T-helper 2 cell treated with Interferon-gamma antibody and Interleukin-4, amounts not matched to agents 5 μg/mL and 100 μg/mL, for 36 hours (primary cell): ENCODE results near the gene IGFBPL1.
"Not testable (repeated sequence)": the region's sequence is repeated elsewhere in the genome, so short reads cannot be mapped to it uniquely, and the experiment has no call there.

Experiments
- DNase-seq: peaks from one replicate; pipeline ENCODE4 v3.0.0; 2021; ENCODE audit warnings: low spot score
- H3K27ac Mint-ChIP-seq: one replicate; pipeline ENCODE4 v1.8.0; 2021; ENCODE audit warnings: mild to moderate bottlenecking, mixed read lengths
- H3K27me3 Mint-ChIP-seq: one replicate; pipeline ENCODE4 v1.8.0; 2021; ENCODE audit warnings: low read depth, mixed read lengths
- H3K36me3 Mint-ChIP-seq: one replicate; pipeline ENCODE4 v1.8.0; 2021; ENCODE audit warnings: low read depth, mixed read lengths
- H3K4me1 Mint-ChIP-seq: one replicate; pipeline ENCODE4 v1.8.0; 2021; ENCODE audit warnings: low read depth, mixed read lengths
- H3K4me3 Mint-ChIP-seq: one replicate; pipeline ENCODE4 v1.8.0; 2022; ENCODE audit warnings: mild to moderate bottlenecking, moderate library complexity, mixed read lengths
- H3K9me3 Mint-ChIP-seq: one replicate; pipeline ENCODE4 v1.8.0; 2021; ENCODE audit warnings: mixed read lengths

Gene IGFBPL1, protein sequence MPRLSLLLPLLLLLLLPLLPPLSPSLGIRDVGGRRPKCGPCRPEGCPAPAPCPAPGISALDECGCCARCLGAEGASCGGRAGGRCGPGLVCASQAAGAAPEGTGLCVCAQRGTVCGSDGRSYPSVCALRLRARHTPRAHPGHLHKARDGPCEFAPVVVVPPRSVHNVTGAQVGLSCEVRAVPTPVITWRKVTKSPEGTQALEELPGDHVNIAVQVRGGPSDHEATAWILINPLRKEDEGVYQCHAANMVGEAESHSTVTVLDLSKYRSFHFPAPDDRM

DNA sequence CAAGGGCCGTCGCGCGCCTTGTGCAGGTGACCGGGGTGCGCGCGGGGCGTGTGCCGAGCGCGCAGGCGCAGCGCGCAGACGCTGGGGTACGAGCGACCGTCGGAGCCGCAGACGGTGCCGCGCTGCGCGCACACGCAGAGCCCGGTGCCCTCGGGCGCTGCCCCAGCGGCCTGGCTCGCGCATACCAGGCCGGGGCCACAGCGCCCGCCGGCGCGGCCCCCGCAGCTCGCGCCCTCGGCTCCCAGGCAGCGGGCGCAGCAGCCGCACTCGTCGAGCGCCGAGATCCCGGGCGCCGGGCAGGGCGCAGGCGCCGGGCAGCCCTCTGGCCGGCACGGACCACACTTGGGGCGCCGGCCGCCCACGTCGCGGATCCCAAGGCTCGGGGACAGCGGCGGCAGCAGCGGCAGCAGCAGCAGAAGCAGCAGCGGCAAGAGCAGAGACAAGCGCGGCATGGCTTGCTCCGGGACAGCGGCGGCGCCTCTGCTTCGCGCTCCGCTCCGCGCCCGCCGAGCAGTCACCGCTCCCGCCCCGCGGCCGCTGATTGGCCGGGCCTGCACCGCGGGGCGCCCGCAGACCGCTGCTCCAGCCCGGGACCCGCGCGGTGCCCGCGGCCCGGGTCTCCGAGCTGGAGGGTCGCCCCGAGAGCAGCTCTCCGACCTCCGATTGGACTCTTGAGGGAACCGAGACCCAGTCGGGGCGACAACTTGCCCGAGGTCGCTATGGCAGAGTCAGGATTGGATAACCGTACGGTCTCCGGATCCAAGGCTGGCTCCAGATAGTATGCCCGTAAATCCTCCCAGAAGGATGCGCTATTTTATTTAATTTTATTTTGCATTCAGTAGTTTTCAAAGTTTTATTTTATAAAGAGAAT lies at the start of gene IGFBPL1:
TSS of gene IGFBPL1 (minus strand) at position 482 of the 871 bp plus-strand sequence. CDS start at position 452, 30 bp downstream.
- Mint-ChIP-seq H3K27me3 (peaks cover 48% of the 10 kb centered on the region), H3K27ac (no peak within 1 kb of the TSS), H3K4me3 (peak within 1 kb of the TSS; percentile 30), H3K4me1 (no peaks in the 10 kb centered on the region), H3K9me3 (no peaks in the 10 kb centered on the region), H3K36me3 (no peaks in the 10 kb centered on the region)
- DNase-seq: peak; percentile 11

DNA sequence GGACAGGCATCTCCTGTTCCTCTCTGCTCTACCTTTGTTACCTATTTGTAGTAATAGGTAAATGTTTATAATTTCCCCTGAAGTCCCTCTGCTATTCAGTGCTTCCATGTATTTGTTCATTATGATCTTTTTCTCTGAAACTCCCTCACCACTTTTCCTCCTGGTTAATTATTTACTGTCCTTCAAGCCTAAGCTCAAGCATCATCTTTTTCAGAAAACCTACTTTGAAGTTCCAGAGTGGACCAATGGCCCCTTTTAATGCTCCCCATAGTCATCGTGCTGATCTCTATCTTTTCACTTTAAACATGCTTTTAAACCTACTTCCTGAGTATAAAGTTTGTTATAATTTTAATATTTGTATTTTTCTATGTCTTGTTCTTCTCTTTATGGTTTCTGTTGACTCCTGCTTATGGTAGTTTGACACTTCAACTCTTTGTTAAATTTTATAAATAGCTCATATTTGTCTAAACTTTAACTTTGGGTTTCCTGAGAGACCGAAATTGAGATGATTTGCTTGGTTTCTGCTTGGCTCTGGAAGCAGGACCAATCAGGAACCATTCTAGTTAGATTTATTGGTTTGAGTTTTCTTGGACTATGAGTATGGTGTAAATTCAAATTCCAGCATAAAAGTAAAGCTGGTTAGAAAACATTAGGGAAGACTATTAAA lies 48.5 kb upstream of the IGFBPL1 start:
- H3K27me3 Mint-ChIP-seq, H3K27ac Mint-ChIP-seq, H3K4me1 Mint-ChIP-seq, DNase-seq, H3K9me3 Mint-ChIP-seq, H3K4me3 Mint-ChIP-seq, H3K36me3 Mint-ChIP-seq: not testable (repeated sequence)

DNA sequence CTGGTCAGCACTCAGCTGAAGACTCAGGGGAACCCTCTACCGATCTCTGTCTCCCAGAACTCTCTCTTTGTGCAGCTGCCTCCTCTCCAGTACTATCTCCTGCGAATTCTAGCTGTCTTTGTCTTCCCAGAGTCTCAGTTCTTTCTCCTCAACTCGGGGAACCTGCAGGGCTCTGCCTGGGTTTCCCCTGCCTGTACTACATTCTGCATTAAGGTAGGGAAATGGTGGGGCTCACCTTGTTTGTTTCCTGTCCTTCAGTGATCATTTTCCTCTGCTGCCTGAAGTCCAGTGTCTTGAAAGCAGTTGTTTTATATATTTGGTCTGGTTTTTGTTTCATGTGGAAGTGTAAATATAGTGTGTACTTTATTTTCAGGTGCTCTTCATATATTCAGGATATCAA lies 43.1 kb upstream of the IGFBPL1 start:
- Mint-ChIP-seq H3K4me1 (no peaks in the 10 kb centered on the region), H3K4me3 (no peak overlapping the region), H3K9me3 (no peaks in the 10 kb centered on the region), H3K27me3 (peaks cover 5% of the 10 kb centered on the region), H3K27ac (no peak overlapping the region), H3K36me3 (no peaks in the 10 kb centered on the region)
- DNase-seq: no peak

DNA sequence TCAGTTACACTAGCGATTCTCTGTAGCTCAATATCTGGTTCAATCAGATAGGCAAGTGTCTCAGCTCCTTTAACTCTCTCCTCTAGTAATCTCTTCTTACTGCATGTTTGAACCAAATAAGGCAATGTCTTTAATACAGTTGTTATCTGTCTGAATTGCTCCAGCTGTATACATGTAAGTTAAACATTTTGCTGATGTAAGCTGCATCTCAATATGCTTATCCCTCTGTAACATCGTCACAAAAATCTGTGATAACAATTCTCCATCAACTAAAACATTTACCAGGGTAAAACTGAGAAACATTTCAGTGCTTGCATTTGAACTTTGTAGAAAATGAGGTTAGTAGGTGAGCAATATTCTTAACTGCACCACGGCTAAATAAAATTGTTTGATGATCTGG lies 29.6 kb upstream of the IGFBPL1 start:
- Mint-ChIP-seq H3K4me1 (no peaks in the 10 kb centered on the region), H3K4me3 (no peak overlapping the region), H3K27ac (no peak overlapping the region), H3K27me3 (peaks cover 13% of the 10 kb centered on the region), H3K9me3 (peaks cover 12% of the 10 kb centered on the region), H3K36me3 (no peaks in the 10 kb centered on the region)
- no peak for DNase-seq

DNA sequence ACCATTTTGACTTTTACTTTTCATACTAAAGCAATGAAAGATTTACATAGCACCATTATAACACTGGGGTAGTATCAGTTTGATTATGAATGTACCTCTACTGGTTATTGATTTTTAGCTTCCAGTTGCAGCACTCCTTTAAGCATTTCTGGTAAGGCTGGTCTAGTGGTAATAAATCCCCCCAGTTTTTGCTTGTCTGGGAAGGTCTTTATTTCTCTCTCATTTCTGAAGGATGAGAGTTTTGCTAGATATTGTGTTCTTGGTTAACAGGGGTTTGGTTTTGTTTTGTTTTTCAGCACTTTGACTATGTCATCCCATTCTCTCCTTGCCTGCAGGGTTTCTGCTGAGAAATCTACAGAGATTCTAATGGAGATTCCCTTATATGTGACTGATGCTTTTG lies 26.9 kb upstream of the IGFBPL1 start:
- no peaks in the 10 kb centered on the region for H3K36me3 Mint-ChIP-seq
- no peaks in the 10 kb centered on the region for H3K4me1 Mint-ChIP-seq
- no peak overlapping the region for H3K27ac Mint-ChIP-seq
- peaks cover 36% of the 10 kb centered on the region for H3K27me3 Mint-ChIP-seq
- H3K9me3 Mint-ChIP-seq: peaks cover 12% of the 10 kb centered on the region
- H3K4me3 Mint-ChIP-seq: no peak overlapping the region
- no peak for DNase-seq

DNA sequence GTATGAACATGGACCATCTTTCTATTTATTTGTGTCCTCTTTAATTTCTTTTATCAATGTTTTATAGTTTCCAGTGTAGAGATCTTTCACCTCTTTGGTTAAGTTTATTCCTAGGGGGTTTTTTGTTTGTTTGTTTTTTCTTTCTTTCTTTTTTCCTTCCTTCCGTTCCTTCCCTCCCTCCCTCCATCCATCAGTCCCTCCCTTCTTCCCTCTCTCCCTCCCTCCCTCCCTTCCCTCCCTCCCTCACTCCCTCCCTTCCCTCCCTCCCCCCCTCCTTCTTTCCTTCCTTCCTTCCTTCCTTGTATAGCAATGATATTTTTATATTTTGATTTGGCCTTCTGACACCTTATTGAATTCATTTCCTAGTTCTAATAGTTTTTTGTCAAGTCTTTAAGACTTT lies 23.4 kb upstream of the IGFBPL1 start:
- peaks cover 42% of the 10 kb centered on the region for H3K27me3 Mint-ChIP-seq
- no peak overlapping the region for H3K27ac Mint-ChIP-seq
- H3K4me1 Mint-ChIP-seq: no peaks in the 10 kb centered on the region
- no peaks in the 10 kb centered on the region for H3K36me3 Mint-ChIP-seq
- H3K9me3 Mint-ChIP-seq: peaks cover 12% of the 10 kb centered on the region
- DNase-seq: no peak
- H3K4me3 Mint-ChIP-seq: no peak overlapping the region

DNA sequence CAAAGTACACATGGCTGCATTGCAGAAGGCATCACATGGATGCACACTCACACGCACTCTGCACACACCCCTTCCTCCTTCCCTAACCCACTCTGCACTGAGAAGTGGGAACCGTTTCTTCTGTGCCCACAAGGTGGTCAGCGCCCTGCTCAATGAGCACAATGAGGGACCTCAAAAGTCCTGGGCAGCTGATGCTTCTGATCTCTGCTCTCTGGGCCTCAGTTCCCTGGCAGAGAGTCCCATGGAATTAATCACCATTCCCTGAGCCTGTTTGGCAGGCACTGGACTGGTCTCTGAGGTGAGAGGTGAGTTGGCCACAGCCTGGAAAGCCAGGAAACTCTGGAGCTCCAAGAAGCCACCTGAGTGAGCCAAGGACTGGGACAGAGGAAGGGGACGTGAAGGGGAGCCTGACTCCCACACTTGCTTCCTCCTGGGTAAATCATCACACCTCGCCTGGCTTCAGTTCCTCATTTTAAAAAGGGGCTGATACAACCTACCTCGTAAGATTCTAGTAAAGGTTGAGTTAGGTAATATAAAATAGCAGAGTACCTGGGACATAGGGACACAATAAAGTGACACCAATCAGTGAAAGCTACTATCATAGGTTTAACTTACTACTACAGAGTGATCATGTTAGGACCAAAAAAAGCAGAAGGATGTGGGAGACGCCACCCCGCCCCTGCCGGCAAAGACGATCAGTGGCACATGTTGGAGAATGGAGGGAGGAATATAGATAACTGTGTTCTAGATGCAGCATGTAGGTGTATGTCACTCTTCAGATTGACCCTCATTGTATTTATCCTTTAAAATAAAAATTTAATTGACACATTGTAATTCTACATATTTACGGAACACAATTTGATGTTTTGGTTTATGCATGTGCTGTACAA lies 21.1 kb upstream of the IGFBPL1 start:
- no peak for DNase-seq
- Mint-ChIP-seq H3K9me3 (no peaks in the 10 kb centered on the region), H3K27ac (no peak overlapping the region), H3K4me1 (no peaks in the 10 kb centered on the region), H3K4me3 (no peak overlapping the region), H3K36me3 (no peaks in the 10 kb centered on the region), H3K27me3 (peaks cover 40% of the 10 kb centered on the region)

DNA sequence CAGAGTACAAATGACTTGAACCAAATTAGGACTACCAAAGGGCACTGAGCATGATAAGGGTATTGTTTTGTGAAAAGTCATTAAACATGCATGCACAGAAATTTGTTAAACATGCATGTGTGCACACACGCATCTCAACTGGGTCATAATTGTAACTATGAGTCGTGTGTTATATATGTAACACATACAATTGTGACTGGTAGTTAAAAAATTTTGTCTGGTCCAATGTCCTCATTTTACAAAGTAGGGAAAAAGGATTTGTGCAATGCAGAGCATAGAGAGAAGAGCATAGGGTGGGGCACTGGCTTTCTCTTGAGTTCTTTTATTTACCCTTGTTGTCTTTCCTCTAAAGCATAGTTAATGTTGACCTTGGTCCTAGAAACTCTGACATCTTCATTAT lies 19.3 kb upstream of the IGFBPL1 start:
- no peaks in the 10 kb centered on the region for H3K9me3 Mint-ChIP-seq
- no peaks in the 10 kb centered on the region for H3K4me1 Mint-ChIP-seq
- no peak overlapping the region for H3K27ac Mint-ChIP-seq
- peaks cover 32% of the 10 kb centered on the region for H3K27me3 Mint-ChIP-seq
- no peak overlapping the region for H3K4me3 Mint-ChIP-seq
- no peak for DNase-seq
- H3K36me3 Mint-ChIP-seq: no peaks in the 10 kb centered on the region

DNA sequence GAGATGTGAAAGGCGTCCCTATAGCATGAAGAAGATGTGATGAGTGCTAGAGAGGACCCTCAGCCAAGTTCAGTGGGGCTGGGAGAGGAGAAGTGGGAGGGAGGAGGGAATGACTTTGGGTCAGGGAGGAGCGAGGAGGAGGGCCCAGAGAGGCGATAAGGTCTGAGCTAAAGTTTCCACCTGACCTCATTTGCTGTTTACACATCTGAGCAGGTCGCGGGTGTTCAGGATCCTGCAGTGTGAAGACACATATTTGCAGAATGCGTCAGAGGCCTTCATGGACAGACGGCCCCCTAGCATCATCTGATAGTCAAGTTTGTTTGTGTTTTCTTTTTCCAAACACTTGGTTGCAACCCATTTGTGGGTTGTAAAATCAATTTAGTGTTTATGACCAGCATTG lies 18.9 kb upstream of the IGFBPL1 start:
- no peak for DNase-seq
- H3K27me3 Mint-ChIP-seq: peaks cover 28% of the 10 kb centered on the region
- H3K4me1 Mint-ChIP-seq: no peaks in the 10 kb centered on the region
- no peak overlapping the region for H3K27ac Mint-ChIP-seq
- H3K9me3 Mint-ChIP-seq: no peaks in the 10 kb centered on the region
- H3K4me3 Mint-ChIP-seq: no peak overlapping the region
- no peaks in the 10 kb centered on the region for H3K36me3 Mint-ChIP-seq

DNA sequence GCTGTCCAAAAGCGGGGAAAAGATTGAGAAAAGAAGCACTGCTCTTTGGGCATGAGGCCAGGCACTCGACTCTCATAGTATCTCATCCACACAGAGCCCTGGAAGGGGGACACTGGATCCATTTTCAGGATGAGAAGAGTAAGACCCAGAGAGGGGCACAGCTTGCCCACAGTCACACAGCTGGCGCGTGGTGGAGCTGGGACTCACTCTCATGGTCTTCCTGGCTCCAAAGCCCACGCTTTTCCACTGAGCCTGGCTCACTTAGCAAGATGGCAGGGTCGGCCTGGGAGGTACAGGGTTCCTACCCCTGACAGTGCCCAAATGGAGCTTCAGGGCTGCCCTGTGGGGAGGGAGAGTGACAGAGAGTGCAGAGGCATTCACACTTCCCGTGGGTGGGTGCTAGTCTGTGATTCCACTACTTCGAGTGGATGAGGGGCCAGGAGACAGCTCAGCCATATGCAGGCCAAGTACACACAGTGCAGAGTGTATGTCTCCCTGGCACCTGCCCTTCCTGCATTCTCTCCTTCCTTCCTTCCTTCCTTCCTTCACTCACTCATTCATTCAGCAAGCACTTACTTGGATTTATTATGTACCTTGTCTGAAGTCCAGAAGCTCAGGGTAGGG lies 18.3 kb upstream of the IGFBPL1 start:
- Mint-ChIP-seq H3K9me3 (no peaks in the 10 kb centered on the region), H3K27ac (no peak overlapping the region), H3K4me1 (no peaks in the 10 kb centered on the region), H3K4me3 (no peak overlapping the region), H3K27me3 (peaks cover 24% of the 10 kb centered on the region), H3K36me3 (no peaks in the 10 kb centered on the region)
- no peak for DNase-seq

DNA sequence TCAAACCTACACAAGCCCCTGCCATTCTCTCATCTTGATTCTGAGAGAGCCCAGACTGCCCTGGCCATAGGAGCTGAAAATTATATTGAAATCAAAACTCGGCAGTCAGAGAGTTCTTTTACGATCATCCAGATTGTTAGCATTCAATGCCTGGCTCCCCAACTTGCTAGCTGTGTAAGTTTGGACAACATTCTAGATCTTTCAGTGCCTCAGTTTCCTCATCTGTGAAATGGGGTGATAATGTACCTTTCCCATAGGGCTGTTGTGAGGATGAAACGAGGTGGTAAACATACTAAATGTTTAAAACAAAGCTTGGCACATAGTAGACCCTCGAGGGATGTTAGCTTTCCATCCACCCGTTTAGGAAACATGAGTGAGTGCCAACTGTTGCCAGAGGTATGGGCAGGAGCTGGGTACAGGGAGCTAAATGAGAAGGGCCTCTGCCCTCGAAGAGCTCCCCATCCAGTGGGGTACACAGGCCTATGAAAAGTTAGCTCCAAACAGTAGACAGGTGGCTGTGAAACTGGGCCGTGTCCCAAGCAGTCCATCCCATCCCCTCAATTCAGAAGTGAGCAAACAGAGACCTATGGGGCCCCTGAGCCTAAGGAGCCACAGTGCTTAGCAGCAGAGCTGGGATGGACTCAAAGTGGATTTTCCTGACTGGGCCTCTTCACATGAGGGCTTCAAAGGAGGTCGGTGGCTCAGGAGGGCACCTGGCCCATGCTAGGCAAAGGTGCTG lies 17.3 kb upstream of the IGFBPL1 start:
- no peak for DNase-seq
- Mint-ChIP-seq H3K36me3 (no peaks in the 10 kb centered on the region), H3K4me3 (no peak overlapping the region), H3K27ac (no peak overlapping the region), H3K27me3 (peaks cover 14% of the 10 kb centered on the region), H3K9me3 (no peaks in the 10 kb centered on the region), H3K4me1 (no peaks in the 10 kb centered on the region)

DNA sequence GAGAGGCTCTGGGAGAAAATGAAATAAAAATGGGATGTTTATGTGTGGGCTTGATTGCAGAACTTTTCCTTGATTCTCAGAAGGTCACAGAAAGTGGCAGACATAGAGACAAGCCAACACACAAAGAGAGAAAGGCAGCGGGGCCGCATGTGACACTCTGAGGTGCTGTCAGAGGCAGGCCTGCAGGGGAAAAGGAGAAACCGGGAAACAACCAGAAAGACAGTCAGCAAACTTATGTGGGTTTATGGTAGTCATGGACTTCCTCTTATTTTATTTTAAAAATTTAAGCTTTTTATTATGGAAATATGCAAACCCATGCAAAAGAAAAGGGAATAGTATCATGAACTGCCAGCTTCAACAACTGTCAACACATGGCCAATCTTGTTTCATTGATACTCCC lies 16.3 kb upstream of the IGFBPL1 start:
- H3K9me3 Mint-ChIP-seq: no peaks in the 10 kb centered on the region
- no peak for DNase-seq
- H3K27me3 Mint-ChIP-seq: peaks cover 7% of the 10 kb centered on the region
- H3K36me3 Mint-ChIP-seq: no peaks in the 10 kb centered on the region
- H3K4me3 Mint-ChIP-seq: no peak overlapping the region
- H3K4me1 Mint-ChIP-seq: no peaks in the 10 kb centered on the region
- H3K27ac Mint-ChIP-seq: no peak overlapping the region

DNA sequence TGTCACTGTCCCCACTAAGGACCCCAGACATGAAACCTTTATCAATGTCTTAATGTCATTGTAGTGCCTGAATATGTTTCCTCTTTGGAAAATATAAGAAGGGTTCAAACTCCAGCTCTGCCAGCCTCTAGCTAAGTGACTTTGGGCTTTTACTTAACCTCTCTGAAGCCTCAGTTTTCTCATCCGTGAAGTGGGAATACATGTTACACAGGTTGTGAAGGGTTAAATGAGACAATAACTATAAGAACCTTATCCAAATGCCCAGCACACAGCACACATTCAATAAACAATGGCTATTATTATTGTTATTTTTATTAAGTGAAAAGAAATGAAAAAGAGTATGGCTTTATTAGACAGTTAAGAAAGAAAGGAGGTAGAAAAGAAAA lies 15.7 kb upstream of the IGFBPL1 start:
- no peaks in the 10 kb centered on the region for H3K4me1 Mint-ChIP-seq
- no peak overlapping the region for H3K4me3 Mint-ChIP-seq
- peaks cover 4% of the 10 kb centered on the region for H3K27me3 Mint-ChIP-seq
- no peak for DNase-seq
- H3K9me3 Mint-ChIP-seq: no peaks in the 10 kb centered on the region
- H3K27ac Mint-ChIP-seq: no peak overlapping the region
- H3K36me3 Mint-ChIP-seq: no peaks in the 10 kb centered on the region
